Measurements from ENCODE around the gene MDC1. TPM values are rescaled to one million over a fixed set of nuclear protein-coding genes. Genes with fewer than 3 reads are reported as not detected.
A peak's percentile ranks its signal among the peaks of the same experiment; 100 is the strongest.

MDC1 gene
- total and polyA plus RNA-seq, 2 of the 13 experiments (the other 11 are each of a cell fraction or from before 2014, with no cell fraction given) = 8.4 to 14.0 TPM

- TF ChIP-seq RERE (CRISPR knock-in tag; IDR thresholded peaks at IDR 0.05; ENCODE audit: low read depth) (no peak), ZNF460 (CRISPR knock-in tag; IDR thresholded peaks at IDR 0.05; ENCODE audit: borderline replicate concordance) (no peak; the same call in 1 of the 2 replicates), ATF7 (IDR thresholded peaks at IDR 0.05) (no peak), ATF7 (CRISPR knock-in tag; IDR thresholded peaks at IDR 0.05) (0 out of 2 replicates have a peak, but pooled peaks have one; percentile 36), POGZ (CRISPR knock-in tag; IDR thresholded peaks at IDR 0.05) (peak; percentile 50; the same call in 1 of the 2 replicates), FOSL2 (CRISPR knock-in tag; IDR thresholded peaks at IDR 0.05) (no peak), ZSCAN12 (CRISPR knock-in tag; IDR thresholded peaks at IDR 0.05) (no peak), LCORL (IDR thresholded peaks at IDR 0.05) (no peak), LCORL (CRISPR knock-in tag; IDR thresholded peaks at IDR 0.05) (peak; percentile 74; the same call in 1 of the 2 replicates), CREB1 (IDR thresholded peaks at IDR 0.05) (0 out of 2 replicates have a peak, but pooled peaks have one; percentile 19), CREB1 (CRISPR knock-in tag; IDR thresholded peaks at IDR 0.05) (peak; percentile 83), ZBTB4 (CRISPR knock-in tag; IDR thresholded peaks at IDR 0.05; ENCODE audit: borderline replicate concordance) (no peak), PLRG1 (conservative IDR thresholded peaks at IDR 0.05) (no peak), HNRNPUL1 (IDR thresholded peaks at IDR 0.05; ENCODE audit: low read depth, low read length) (no peak), KAT8 (CRISPR knock-in tag; IDR thresholded peaks at IDR 0.05) (peak; percentile 98), YY1 (IDR thresholded peaks at IDR 0.05; ENCODE audit: insufficient read depth, insufficient replicate concordance, low read depth, low read length) (peak; percentile 77), NFE2L1 (CRISPR knock-in tag; IDR thresholded peaks at IDR 0.05; ENCODE audit: borderline replicate concordance) (0 out of 2 replicates have a peak, but pooled peaks have one; percentile 62), NKX3-1 (CRISPR knock-in tag; IDR thresholded peaks at IDR 0.05) (peak; percentile 45; the same call in 1 of the 2 replicates), TEAD3 (CRISPR knock-in tag; optimal IDR thresholded peaks at IDR 0.05; ENCODE audit: borderline replicate concordance) (peak; percentile 79), ATF6 (CRISPR knock-in tag; conservative IDR thresholded peaks at IDR 0.05) (no peak), RFX1 (IDR thresholded peaks at IDR 0.05) (peak; percentile 94)
Measured at GRCh38 chr6:30672445-30673253, 44.4 kb downstream of the MDC1 start, which contains the start of gene DHX16 (continued).

Measured in HepG2 (cell line).